HG03045 (cell line): Measurements from ENCODE around the gene MIDN.

Source experiments
- ATAC-seq: cut with Tn5 transposase; IDR thresholded peaks from one replicate; pipeline ENCODE4 v1.9.1; 2021; ENCODE audit warnings: mild to moderate bottlenecking, moderate library complexity; ENCODE audit not compliant: unreplicated experiment

Gene MIDN

GRCh38 chr19:1220976-1221903 lies 27.1 kb upstream of the MIDN start:
- no peak for ATAC-seq

DNA sequence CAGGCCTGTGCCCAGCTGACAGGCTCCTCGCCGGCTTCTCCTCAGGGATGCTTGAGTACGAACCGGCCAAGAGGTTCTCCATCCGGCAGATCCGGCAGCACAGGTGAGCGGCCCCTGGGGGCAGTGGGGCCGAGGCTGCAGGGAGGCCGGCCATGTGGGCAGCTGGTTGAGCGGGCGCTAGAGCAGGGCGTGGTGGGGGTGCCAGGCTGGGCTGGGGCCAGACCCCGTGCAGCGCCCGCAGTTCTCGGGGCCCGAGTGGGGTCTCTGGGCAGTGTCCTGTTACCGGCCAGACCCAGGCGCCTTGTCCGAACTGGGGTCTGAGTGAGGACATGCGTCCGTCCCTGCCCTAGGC lies 26.5 kb upstream of the MIDN start:
- no peak for ATAC-seq

- ATAC-seq: no peak
Observed at GRCh38 chr19:1222394-1222793, 26.0 kb upstream of the MIDN start.

- no peak for ATAC-seq
Observed at GRCh38 chr19:1223018-1223855, 25.1 kb upstream of the MIDN start.

DNA sequence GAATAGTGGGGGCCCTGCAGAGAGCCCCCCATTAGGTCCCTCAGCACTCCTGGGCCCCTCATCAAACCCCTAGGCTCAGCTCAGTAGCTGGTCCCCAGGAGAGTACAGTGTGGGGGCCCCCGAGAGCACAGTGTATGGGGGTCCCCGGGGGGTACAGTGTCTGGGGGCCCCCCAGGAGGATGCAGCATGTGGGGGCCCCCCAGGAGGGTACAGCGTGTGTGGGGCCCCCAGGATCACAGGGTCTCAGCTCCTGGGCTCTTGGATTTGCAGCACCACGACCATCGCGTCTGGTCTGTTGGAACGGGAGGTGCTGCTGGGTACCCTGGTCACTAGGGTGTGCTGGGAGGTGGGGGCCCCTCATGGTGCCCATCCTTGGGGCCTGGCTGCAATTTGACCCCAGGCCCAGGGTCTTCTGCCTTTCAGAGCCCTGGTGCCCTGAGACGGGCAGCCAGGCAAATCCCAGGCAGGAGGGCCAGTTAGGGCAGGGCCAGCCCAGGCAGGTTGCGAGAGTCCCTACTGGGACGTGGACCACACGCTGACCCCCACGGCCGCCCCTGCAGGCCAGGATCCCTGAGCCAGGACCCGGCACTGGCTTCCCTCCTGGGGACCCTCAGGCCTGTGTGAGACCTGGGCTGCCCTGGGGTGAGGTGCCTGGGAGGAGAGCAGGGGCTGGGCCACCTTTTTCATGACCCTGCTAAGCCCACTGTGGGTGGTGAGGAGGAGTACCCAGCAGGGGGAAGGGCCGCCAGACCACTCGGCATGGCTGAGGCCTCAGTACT lies 24.1 kb upstream of the MIDN start:
- no peak for ATAC-seq

- ATAC-seq: no peak
Observed at GRCh38 chr19:1224847-1225246, 23.5 kb upstream of the MIDN start.

DNA sequence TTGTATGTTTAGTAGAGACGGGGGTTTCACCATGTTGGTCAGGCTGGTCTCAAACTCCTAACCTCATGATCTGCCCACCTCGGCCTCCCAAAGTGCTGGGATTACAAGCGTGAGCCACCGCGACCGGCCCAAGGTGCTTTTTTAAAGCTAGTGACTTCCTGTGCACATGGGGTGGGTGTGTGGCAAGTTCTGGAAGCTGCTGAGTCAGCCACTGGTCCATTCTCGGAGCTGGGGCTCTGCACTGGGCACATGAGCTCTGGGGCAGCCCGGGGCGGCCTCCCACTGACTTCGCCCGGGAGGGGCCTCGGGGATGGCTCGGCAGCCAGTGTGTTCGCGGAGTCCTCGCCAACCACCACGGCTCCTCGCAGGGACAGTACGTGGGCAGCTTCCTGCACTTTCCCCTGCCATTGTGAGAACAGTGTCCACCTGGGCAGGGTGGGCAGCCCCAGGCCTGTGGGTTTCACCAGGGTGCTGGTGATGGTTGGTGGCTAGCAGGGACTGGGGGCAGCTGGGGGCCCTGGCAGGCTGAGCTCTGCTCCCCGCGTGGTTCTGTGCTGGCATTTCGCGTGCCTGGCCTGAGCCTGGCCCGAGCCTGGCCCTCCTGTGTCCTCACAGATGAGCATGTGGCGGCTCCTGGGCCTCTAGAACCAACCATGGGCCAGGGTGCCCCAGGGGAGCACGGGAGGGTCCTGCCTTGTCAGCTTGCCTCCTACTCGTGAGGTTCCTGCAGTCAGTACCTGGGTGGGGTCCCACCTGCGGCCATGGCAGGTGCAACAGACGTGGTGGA lies 22.8 kb upstream of the MIDN start:
- ATAC-seq: no peak

GRCh38 chr19:1226227-1226518 lies 22.2 kb upstream of the MIDN start:
- ATAC-seq: no peak

GRCh38 chr19:1226522-1227303 lies 21.7 kb upstream of the MIDN start:
- ATAC-seq: no peak

GRCh38 chr19:1227304-1228054 lies 20.9 kb upstream of the MIDN start:
- ATAC-seq: no peak

DNA sequence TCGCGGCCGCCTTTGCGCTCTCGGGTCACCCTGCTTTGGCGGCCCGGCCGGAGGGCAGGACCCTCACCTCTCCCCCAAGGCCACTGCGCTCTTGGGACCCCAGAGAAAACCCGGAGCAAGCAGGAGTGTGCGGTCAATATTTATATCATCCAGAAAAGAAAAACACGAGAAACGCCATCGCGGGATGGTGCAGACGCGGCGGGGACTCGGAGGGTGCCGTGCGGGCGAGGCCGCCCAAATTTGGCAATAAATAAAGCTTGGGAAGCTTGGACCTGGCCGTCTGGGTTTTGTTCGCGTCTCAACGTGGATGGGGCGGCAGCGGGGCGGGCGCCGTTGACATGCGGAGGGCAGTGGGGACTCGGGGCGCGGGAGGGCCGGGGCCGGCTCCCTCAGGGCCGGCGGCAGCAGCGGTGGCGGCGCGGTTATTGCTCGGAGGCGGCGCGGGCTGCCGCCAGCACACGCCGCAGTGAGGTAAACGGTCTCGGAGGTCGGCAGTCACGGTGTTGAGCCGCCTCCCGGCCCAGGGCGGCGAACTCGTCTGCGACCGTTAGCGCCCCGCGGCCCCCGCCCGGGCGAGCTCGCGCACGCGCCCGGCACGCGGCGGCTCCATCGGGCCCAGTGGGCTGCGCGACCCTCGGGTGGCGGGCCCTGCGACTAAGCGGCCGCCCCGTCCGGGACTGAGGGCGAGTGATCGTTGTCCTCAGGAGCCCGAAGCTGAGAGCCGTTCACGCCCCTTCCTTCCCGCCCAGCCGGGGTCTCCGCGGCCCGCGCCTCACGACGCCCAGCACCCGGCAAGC lies 20.0 kb upstream of the MIDN start:
- no peak for ATAC-seq

DNA sequence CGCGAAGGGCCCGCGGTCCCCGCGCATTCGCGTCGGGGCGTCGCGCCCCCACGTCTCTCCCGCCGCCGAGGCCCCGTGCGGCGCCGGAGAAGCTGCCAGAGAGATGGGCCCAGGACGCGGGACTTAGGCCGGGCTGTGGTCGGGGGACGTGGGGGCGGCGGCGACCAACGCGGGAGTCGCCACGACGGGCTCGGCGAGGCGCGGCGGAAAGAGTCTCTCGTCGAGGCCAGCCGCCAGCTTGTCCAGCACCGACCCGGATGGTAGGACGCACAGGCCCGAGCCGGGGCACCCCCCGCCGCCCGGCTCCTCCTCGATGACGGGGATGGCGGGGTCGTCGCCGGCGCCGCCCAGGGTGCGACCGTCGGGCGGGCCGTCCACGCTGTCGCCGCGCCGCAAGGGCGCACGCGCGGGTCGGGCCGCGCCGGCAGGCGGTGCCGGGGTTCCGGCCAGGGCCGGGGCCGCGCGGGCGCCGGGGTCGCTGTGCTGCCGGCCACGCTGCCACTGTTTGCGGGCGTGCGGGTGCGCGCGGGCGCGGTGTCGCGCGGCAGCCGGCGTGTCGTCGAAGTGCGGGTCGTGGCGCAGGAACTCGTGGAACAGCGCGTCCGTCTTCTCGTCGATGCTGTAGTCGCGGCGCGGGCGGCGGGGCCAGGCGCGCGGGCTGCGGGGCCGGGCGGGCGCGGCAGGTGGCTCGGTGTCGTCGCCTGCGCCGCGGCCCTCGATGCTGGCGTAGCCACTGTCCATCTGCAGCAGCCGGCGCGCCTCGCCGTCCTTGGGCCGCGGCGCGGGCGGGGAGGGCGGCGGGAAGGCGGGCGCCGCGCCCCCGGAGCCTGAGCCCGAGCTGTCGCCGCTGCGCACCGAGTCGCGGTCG lies 19.1 kb upstream of the MIDN start:
- no peak for ATAC-seq

DNA sequence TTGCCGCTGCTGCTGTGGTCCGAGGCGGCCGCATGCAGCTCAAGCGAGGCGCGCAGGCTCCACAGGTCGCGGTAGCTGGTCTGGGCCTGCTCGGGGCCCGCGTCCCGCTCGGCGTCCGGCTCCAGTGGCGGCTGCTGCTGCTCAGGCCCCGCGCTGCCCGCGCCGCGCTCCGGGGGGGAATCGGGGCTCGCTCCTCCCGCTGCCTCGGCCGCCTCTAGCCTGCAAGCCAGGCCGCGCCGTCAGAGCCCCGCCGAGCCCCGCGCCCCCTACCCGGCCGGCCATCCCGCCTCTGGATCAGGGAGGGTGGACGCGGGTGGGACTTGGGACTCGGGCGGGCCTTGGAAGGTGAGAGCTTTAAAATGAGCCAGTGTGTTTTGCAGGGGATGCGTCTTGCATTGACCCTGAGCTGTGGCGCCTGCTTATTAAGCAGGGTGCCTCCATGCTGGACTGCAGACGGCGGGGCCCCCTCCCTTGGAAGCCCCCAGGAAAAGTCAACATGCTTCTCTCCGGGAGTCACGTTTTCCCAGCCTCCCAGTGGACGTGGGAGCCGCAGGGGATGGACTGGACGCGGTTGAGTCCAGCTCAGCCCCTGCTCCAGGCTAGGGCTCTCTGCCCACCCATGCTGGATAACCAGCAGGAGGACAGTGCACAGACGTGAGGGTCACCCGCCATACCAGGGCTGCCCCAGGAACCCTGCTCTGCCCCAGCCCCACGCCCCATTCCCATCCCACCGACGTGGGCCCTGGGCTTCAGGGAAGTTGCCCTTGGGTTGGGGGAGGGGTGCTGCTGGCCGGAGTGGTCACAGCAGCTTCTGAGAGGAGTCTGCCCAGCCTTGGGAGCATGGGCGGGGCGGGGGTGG lies 18.2 kb upstream of the MIDN start:
- ATAC-seq: no peak

DNA sequence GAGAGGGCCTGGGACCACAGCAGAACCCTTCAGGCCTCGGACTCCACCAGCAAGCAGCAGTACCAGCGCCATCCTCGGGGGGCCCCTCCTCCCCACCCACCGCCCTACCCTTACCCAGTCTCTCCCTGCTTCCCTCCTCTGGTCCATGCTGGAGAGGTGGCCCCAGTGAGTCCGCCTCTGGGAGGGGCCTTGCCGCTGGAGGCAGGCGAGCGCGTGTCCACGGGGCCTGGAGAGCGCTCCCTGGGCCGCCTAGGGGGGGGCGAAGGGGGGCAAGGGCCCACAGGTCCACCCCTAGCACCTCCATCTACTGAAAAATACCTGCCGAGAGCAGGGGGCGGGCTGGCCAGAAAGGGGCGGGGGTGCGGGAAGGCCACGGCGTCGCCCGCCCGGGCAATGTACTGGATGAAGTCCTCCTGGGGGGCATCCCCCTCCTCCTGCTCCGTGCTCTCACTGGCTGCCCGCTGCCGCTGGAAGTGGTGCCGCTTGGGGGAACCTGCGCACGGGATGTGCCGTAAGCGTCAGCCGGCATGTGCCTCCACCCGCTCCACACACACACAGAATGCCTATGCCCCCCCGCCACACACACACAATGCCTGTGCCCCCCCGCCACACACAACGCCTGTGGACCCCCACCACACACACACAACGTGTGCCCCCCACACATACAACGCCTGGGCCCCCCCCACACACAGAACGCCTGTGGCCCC lies 17.4 kb upstream of the MIDN start:
- ATAC-seq: no peak

DNA sequence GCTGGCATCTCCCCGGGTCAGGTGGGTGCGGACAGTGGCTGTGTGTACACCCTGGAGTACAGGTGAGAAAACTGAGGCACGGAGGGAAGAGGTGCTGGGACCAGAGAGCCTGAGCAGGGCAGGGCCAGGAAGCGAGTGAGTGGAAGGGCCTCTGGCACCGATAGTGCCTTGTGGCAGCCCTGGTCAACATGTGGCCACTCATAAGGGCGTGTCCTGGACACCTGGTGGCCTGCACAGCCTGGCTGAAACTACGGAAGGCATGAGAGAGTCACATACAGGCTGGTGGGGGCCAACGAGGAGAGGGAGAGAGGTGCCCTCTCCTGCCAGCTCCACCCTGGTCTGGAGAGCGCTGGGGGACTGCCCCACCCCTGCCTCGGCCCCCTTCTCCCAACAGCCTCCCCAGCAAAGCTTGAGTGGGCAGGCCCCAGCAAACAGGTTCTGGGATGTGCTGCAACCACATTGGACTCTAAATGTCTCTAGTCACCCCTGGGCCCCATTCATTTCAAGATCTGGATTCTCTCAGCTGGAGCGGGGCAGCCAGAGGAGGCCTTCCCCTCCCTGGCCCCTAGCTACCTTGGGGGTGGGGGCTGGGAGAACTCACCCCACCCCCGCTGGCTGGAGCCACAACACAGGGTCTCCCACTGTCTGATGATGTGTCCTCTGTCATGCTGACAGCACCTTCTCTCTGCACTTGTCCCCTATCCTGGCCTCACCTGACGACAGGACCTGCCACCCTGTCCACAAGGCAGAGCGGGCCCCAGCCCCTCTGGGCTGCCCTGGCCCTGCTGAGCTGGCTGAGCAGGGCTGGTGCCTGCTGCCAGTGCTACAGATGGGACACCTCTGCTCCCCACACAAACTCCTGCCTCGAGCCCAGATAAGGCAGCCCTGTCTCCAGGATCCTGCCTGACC lies 16.4 kb upstream of the MIDN start:
- no peak for ATAC-seq
